SK-MEL-5 (cell line): ENCODE data around the gene ABHD8. TPM values are rescaled to one million over a fixed set of nuclear protein-coding genes. Genes with fewer than 3 reads are reported as not detected.
"Not testable (repeated sequence)": the region's sequence is repeated elsewhere in the genome, so short reads cannot be mapped to it uniquely, and the experiment has no call there.

Experiments used
- DNase-seq: peaks from one replicate; pipeline ENCODE4 v3.0.0-alpha.2; 2016; ENCODE audit warnings: low read depth, low spot score
- in situ Hi-C: cut with HindIII; loops from 2 replicates; pipeline ENCODE4 v1.10.0; 2016; ENCODE audit warnings: low sequenced_read_pairs, high pct_unique_total_duplicates, low pct_unique_long_range_greater_than_20kb
- total RNA-seq: library from RNA; depleted of rRNA; stranded (reverse); fragments of >200 nt; shearing (Covaris generic); gene quantifications from 2 replicates; pipeline ENCODE4 v1.2.3, GENCODE V29; 2014

ABHD8 gene
- total RNA-seq, 1 experiment from 2014 or later, result 3.4 TPM

DNA sequence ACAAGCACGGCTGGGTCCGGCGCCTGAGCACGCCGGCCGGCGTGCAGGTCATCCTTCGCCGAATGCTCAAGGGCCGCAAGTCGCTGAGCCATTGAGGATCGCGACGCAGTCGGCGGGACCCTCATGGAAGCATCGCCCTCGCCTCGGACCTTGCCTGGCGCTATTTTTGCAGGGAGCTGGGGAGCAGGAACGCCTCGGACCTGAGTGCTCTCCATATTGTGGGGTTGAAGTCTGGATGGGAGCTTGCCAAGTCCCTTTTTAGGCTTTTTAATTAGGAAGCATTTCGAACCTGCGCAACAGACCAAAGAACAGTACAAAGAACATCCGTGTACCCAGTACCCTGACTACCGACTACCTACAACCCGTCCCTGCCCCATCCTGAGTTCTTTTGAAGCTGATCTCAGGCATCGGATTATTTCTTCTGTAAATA is 3.1 kb upstream of the ABHD8 start:
- peak; percentile 11 for DNase-seq
- in situ Hi-C loops, result no loop called here

- in situ Hi-C loops, result no loop called here
- peak; percentile 98 for DNase-seq
Measured at GRCh38 chr19:17305517-17306284, 2.5 kb upstream of the ABHD8 start, which contains the start of gene MRPL34. Gene MRPL34, plus strand, starts transcription at chr19:17305872. Its CDS starts 21 bp downstream, at chr19:17305893.

DNA sequence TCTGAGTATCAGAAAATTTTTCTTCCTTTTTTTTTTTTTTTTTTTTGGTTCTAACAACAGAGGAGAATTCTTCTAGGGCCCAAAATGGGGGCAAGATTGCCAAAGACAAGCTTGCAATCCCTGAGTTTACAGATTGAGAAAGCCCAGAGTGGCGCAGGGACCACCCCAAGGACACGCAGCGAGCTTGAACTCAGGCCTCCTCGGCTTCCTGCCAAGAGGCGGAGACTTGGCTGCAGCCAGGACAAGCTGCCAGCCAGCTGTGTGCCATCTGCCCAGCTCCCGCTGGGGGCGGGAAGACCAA is 1.9 kb upstream of the ABHD8 start:
- in situ Hi-C loops, result no loop called here

DNA sequence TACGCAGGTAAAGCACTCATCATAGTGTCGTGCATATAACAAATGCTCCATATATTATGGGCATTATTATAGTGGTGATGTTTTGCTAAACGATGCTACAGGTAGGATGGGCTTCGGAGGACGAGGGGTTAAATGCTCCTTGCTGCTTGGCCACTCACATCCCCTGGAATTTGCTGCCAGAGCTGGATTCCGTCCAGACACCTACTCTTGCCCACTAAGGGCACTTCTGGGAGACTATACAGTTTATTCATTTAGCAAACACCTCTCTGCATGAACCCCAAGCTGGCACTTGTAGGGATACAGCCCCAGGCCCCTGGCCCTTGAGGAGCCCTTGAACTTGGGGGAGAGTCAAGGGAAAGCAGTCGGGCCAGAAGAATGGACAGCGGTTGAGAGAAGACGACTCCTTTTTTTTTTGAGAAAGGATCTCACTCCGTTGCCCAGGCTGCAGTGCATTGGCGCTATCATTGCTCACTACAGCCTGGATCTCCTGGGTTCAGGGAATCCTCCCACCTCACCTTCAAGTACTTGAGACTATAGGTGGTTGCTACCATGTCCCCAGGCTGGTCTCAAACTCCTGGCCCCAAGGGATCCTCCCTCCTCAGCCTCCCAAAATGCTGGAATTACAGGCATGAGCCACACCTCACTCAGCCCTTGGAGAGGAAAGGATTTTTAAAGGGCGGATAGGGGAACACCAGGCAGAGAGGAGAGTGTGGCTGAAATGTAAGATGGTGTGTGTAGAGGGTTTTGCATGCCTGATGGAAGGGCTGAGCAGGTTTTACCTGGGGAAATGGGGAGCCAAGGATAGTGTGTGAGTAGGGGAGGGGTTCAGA is 1.4 kb upstream of the ABHD8 start:
- DNase-seq, result no peak
- in situ Hi-C loops, result no loop called here

More for the DNA sequence above, 1.9 kb upstream of the ABHD8 start:
- DNase-seq, result no peak

- in situ Hi-C loops, result no loop called here
- no peak for DNase-seq
Measured at GRCh38 chr19:17303940-17304267, 679 bp upstream of the ABHD8 start.

DNA sequence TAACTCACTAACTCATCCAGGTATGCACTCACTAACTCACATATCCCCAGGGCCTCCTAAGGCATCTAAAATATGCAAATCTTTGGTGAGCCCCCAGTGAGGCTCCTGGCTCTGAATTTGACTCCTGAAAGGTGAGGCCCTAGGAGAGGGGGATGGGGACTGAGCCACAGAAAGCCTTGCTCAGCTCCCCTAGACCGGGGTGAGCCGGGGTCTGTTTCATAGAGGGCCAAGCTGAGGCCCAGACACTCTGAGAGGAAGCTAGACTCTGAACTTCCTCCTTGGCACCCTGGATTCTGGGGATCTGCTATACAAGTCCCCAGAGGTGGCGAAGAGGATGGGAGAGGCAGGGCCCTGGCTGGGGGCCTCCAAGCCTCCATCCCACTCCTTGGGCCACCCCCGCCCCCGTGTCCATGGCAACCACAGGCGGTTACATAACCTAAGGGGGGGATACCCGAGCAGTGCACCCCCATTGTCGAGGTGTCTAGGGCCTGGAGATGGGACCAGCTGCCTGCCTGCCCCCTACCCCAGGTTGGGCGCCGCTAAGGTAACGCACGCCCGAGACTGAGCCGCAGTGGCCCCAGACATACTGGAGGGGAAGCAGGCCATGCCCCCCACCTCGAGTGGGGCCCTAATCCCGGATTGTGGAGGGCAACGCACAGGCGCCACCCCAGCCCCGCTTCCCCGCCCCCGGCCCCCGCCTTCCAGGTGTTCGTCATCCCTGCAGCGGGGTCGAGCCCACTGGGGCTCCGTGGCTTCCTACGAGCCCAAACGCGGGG is 646 bp downstream of the ABHD8 start:
- DNase-seq, result no peak
- in situ Hi-C loops, result no loop called here

DNA sequence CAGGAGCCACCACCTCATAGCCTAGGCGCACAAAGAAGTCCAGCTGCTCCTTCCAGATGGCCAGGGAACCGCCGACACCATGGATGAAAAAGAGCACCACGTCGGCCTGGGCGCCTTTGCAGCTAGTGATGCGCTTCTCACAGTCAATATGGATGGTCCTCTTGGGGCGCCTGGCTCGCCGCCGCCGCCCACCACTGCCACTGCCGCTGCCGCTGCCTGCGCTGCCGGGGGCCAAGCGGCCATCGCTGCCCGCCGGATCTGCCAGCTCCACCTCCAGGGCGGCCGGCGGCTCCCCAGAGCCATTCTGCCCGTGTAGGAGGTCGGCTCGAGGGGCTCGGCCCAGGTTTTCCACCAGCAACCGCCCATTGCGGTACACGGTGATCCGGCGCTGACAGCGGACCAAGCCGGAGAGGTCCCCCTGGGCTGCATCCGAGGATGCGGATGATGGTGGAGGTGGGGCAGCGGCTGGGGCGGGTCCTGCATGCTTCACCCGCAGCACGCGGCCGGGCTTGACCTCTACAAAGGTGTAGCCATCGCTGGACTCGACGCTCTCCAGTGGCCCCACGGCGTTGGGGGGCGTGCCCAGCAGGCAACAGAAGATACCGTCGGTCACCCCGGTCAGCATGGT is 2.1 kb downstream of the ABHD8 start:
- no peak for DNase-seq
- in situ Hi-C loops, result no loop called here

- no peak for DNase-seq
- in situ Hi-C loops, result no loop called here
Measured at GRCh38 chr19:17296976-17297375, 6.2 kb downstream of the ABHD8 start.

GRCh38 chr19:17296273-17296672 is 7.0 kb downstream of the ABHD8 start:
- in situ Hi-C loops, result no loop called here
- peak; percentile 40 for DNase-seq

DNA sequence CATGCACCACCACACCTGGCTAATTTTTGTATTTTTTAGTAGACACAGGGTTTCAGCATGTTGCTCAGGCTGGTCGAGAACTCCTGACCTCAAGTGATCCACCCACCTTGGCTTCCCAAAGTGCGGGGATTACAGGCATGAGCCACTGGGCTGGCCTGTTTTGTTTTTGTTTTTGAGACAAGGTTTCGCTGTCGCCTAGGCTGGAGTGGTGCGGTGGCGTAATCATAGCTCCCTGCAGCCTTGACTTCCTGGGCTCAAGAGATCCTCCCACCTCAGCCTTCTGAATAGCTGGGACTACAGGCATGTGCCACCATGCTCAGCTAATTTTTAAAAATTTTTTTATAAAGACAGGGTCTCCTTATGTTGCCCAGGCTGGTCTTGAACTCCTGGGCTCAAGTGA is 7.7 kb downstream of the ABHD8 start:
- in situ Hi-C loops, DNase-seq: not testable (repeated sequence)

DNA sequence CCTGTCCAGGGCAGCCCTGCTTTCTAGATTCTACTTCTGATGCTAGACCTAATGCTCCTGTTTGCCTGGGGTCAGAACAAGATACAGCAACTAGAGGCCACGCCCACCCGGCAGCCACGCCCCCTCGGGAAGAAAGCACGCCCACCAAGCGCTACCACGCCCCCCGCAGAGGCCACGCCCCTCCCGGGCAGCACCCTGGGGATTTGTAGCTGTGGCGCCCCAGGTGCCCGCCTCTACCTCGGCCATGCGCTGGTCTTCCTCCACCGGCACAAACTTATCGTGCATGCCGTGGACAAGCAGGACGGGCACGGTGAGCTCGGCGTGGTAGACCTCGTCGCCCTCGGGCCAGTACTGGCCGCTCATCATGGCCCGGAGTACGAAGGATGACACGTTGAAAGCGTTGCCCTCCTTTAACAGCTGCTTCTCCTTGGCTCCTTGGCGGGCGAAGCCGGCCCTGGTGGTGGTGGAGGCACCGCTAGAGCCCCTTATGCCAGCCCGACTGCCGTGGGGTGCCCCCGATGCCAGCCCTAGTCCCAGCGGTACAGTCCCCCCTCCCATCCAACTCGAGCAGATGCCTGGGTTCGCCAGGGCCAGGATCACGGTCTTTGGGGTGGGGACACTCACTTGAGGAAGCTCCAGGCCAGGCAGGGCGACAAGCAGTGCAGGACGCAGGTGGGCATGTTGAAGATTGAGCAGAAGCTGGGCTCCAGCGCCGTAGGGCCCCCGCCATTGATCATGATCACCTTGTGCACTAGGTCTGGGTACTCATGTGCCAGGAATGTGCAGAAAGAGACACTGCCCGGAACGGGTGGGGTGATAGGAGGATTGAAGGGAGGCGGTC is 9.0 kb downstream of the ABHD8 start:
- DNase-seq, result peak; percentile 44
- in situ Hi-C loops, result no loop called here

DNA sequence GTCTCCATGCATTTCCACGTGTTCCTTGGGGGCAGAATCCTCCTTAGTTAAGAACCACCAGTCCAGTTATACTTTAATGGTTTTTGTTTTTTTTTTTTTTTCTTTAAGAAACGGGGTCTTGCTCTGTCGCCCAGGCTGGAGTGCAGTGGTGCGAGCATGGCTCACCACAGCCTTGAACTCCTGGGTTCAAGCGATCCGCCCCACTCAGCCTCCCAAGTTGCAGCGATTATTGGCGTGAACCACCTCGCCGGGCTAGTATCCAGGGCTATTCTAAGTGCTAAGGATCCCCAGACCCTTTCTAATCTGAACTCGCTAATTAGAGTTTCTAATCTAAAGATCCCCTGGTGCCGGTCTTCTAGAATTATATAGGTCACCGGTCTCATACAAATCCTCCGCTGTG is 9.6 kb downstream of the ABHD8 start:
- no peak for DNase-seq
- in situ Hi-C loops, result no loop called here

- in situ Hi-C loops, result no loop called here
- peak; percentile 90 for DNase-seq
Measured at GRCh38 chr19:17292301-17293074, 10.7 kb downstream of the ABHD8 start.

GRCh38 chr19:17289489-17289888 is 13.7 kb downstream of the ABHD8 start:
- in situ Hi-C loops, result no loop called here
- peak; percentile 45 for DNase-seq

GRCh38 chr19:17286752-17287151 is 16.5 kb downstream of the ABHD8 start:
- in situ Hi-C loops, result no loop called here
- no peak for DNase-seq

DNA sequence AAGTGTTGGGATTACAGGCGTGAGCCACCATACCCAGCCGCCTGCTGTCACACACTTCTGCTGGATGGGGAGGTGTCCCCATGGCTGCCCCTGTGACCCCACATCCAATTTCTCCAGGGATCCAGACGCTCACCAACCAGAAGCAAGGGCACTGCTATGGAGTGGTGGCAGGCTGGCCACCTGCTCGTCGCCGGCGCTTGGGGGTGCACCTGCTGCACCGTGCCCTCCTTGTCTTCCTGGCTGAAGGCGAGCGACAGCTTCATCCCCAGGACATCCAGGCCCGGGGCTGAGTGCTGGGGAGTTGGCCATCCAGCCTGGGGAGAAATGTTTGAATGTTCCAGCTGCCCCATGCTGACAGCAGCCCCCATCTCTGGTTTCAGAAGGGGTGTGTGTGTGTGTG is 17.0 kb downstream of the ABHD8 start:
- in situ Hi-C loops, result no loop called here
- no peak for DNase-seq
